ENCODE measurements around the gene AIM2.

- TF ChIP-seq REST (IDR thresholded peaks at IDR 0.05; ENCODE audit: insufficient read depth in 1 of 2, low read depth in 2 of 2, low read length in 2 of 2) = no peak
- TF ChIP-seq TAF1 (IDR thresholded peaks at IDR 0.05; ENCODE audit: borderline replicate concordance, insufficient read depth, low read length) = no peak
Observed at GRCh38 chr1:159113596-159114433, 37.2 kb upstream of the AIM2 start.
